Activated B cell treated with CpG ODN at 0.5 μM for 24 hours (primary cell): ENCODE results near the gene AGBL1. TPM values are rescaled to one million over a fixed set of nuclear protein-coding genes. Genes with fewer than 3 reads are reported as not detected.

Source experiments
- ATAC-seq: fragments of 200-7000 bp; cut with Tn5 transposase; one replicate; pipeline ENCODE4 v1.10.0; 2021; ENCODE audit warnings: low read depth, mild to moderate bottlenecking, moderate library complexity
- CTCF ChIA-PET: fragments of 350-600 bp; sonication (Branson Sonifier 250); formaldehyde crosslinking; loops from one replicate; lab custom pipeline; 2021; ENCODE audit warnings: antibody characterized with exemption; lab: Charles Lee
- POLR2A ChIA-PET: fragments of 350-600 bp; sonication (Branson Sonifier 250); formaldehyde crosslinking; loops from one replicate; lab custom pipeline; 2021; ENCODE audit warnings: antibody characterized with exemption; lab: Charles Lee
- DNase-seq: peaks from one replicate; pipeline ENCODE4 v3.0.0; 2022
- H3K27ac Mint-ChIP-seq: one replicate; pipeline ENCODE4 v1.8.0; 2020; ENCODE audit warnings: mixed read lengths
- H3K27me3 Mint-ChIP-seq: one replicate; pipeline ENCODE4 v1.8.0; 2021; ENCODE audit warnings: mixed read lengths
- H3K36me3 Mint-ChIP-seq: one replicate; pipeline ENCODE4 v1.8.0; 2021; ENCODE audit warnings: low read depth, mixed read lengths
- H3K4me1 Mint-ChIP-seq: one replicate; pipeline ENCODE4 v1.8.0; 2021; ENCODE audit warnings: mixed read lengths
- H3K4me3 Mint-ChIP-seq: one replicate; pipeline ENCODE4 v1.8.0; 2020; ENCODE audit warnings: mild to moderate bottlenecking, mixed read lengths
- H3K9me3 Mint-ChIP-seq: one replicate; pipeline ENCODE4 v1.8.0; 2020; ENCODE audit warnings: mixed read lengths
- intact Hi-C: fragments of 100-400 bp; cut with micrococcal nuclease; formaldehyde crosslinking; loops from one replicate; pipeline ENCODE4 v1.15.1; 2024
- total RNA-seq: library from RNA; stranded (reverse); gene quantifications from 2 replicates; pipeline ENCODE4 v1.2.3, GENCODE V29; 2022
- TF ChIP-seq, protein P1 (sequence below): fragments of 200-600 bp; IDR thresholded peaks from one replicate; pipeline ENCODE4 v1.8.0; 2022; ENCODE audit warnings: antibody characterized with exemption, mild to moderate bottlenecking

The AGBL1 gene
- total RNA-seq, 1 donor from 2014 or later, result not detected

DNA sequence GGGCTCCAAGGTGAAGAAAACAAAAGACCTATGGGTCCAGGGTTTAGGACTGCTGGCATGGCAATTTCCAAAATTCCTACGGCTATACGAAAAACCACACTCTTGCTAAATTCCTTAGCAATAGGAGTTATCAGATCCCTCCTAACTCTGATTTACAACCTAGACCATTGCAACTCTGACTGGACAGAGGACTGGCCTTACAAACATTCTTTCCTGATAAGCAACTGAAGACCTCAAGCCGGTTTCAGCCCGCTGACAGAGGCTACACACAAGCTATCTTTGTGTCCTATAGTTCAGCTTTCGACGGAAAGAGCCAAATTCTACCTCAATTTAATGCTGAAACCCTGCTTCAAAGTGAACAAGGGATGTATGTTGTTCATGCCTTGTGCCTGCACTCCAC lies 38.3 kb upstream of the AGBL1 start:
- ATAC-seq, result no peak
- ChIA-PET POLR2A (no interaction called here), CTCF (no interaction called here)
- no peaks in the 10 kb centered on the region for H3K9me3 Mint-ChIP-seq
- no peaks in the 10 kb centered on the region for H3K36me3 Mint-ChIP-seq
- peaks cover 8% of the 10 kb centered on the region for H3K27me3 Mint-ChIP-seq
- intact Hi-C loops, result no loop called here
- no peaks in the 10 kb centered on the region for H3K4me1 Mint-ChIP-seq
- no peak overlapping the region for H3K4me3 Mint-ChIP-seq
- DNase-seq, result no peak
- no peak overlapping the region for H3K27ac Mint-ChIP-seq
- TF ChIP-seq, protein P1, sequence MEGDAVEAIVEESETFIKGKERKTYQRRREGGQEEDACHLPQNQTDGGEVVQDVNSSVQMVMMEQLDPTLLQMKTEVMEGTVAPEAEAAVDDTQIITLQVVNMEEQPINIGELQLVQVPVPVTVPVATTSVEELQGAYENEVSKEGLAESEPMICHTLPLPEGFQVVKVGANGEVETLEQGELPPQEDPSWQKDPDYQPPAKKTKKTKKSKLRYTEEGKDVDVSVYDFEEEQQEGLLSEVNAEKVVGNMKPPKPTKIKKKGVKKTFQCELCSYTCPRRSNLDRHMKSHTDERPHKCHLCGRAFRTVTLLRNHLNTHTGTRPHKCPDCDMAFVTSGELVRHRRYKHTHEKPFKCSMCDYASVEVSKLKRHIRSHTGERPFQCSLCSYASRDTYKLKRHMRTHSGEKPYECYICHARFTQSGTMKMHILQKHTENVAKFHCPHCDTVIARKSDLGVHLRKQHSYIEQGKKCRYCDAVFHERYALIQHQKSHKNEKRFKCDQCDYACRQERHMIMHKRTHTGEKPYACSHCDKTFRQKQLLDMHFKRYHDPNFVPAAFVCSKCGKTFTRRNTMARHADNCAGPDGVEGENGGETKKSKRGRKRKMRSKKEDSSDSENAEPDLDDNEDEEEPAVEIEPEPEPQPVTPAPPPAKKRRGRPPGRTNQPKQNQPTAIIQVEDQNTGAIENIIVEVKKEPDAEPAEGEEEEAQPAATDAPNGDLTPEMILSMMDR, result no peak

GRCh38 chr15:86042226-86042625 lies 37.4 kb upstream of the AGBL1 start:
- H3K4me1 Mint-ChIP-seq, result no peaks in the 10 kb centered on the region
- TF ChIP-seq, protein P1, result no peak
- H3K36me3 Mint-ChIP-seq, result no peaks in the 10 kb centered on the region
- no peak overlapping the region for H3K27ac Mint-ChIP-seq
- ATAC-seq (no peak), DNase-seq (no peak)
- H3K4me3 Mint-ChIP-seq, result no peak overlapping the region
- POLR2A ChIA-PET, result no interaction called here
- no peaks in the 10 kb centered on the region for H3K9me3 Mint-ChIP-seq
- intact Hi-C loops, result no loop called here
- CTCF ChIA-PET, result no interaction called here
- H3K27me3 Mint-ChIP-seq, result peaks cover 8% of the 10 kb centered on the region

GRCh38 chr15:86044981-86045380 lies 34.7 kb upstream of the AGBL1 start:
- Mint-ChIP-seq H3K27me3 (peaks cover 8% of the 10 kb centered on the region), H3K9me3 (no peaks in the 10 kb centered on the region), H3K27ac (no peak overlapping the region), H3K4me1 (no peaks in the 10 kb centered on the region), H3K36me3 (no peaks in the 10 kb centered on the region), H3K4me3 (no peak overlapping the region)
- ATAC-seq, result no peak
- TF ChIP-seq, protein P1, result no peak
- CTCF ChIA-PET, result no interaction called here
- intact Hi-C loops, result no loop called here
- POLR2A ChIA-PET, result no interaction called here
- no peak for DNase-seq

GRCh38 chr15:86054338-86054737 lies 25.3 kb upstream of the AGBL1 start:
- ATAC-seq (no peak), DNase-seq (no peak)
- no peak overlapping the region for H3K4me3 Mint-ChIP-seq
- CTCF ChIA-PET, result no interaction called here
- no peaks in the 10 kb centered on the region for H3K9me3 Mint-ChIP-seq
- no peaks in the 10 kb centered on the region for H3K36me3 Mint-ChIP-seq
- H3K27ac Mint-ChIP-seq, result no peak overlapping the region
- intact Hi-C loops, result no loop called here
- POLR2A ChIA-PET, result no interaction called here
- TF ChIP-seq, protein P1, result no peak
- no peaks in the 10 kb centered on the region for H3K27me3 Mint-ChIP-seq
- H3K4me1 Mint-ChIP-seq, result no peaks in the 10 kb centered on the region

- intact Hi-C loops, result no loop called here
- no peak for ATAC-seq
- TF ChIP-seq, protein P1, result no peak
Observed at GRCh38 chr15:86055688-86056087, 24.0 kb upstream of the AGBL1 start.

More at GRCh38 chr15:86055688-86056087, 24.0 kb upstream of the AGBL1 start:
- H3K4me1 Mint-ChIP-seq, result no peaks in the 10 kb centered on the region
- no peaks in the 10 kb centered on the region for H3K9me3 Mint-ChIP-seq
- no peaks in the 10 kb centered on the region for H3K27me3 Mint-ChIP-seq
- no peak overlapping the region for H3K4me3 Mint-ChIP-seq
- H3K27ac Mint-ChIP-seq, result no peak overlapping the region
- POLR2A ChIA-PET, result no interaction called here
- DNase-seq, result no peak
- CTCF ChIA-PET, result no interaction called here
- H3K36me3 Mint-ChIP-seq, result no peaks in the 10 kb centered on the region
